ENCODE results near the gene WIPF3.

Gene WIPF3

GRCh38 chr7:29826904-29827303 lies 20.6 kb downstream of the WIPF3 start:
- Histone ChIP-seq H3K23ac (ENCODE audit: low read length) (no peak overlapping the region), H3K27ac (ENCODE audit: low read depth, low read length) (no peak overlapping the region), H4K12ac (ENCODE audit: low read depth, low read length) (no peak overlapping the region), H2BK5ac (ENCODE audit: low read depth, low read length, poor library complexity) (no peak overlapping the region), H3K14ac (ENCODE audit: low read length) (no peak overlapping the region), H3K4me3 (ENCODE audit: low read depth, low read length) (no peak overlapping the region), H2BK12ac (ENCODE audit: low read length) (no peak overlapping the region), H2AK5ac (ENCODE audit: low read length) (no peak overlapping the region), H3K4me1 (ENCODE audit: control insufficient read depth in 1 of 2, insufficient read depth in 2 of 2, low read length in 2 of 2) (no peaks in the 10 kb centered on the region), H3K36me3 (ENCODE audit: control insufficient read depth in 1 of 2, insufficient read depth in 2 of 2, low read length in 2 of 2) (no peaks in the 10 kb centered on the region), H3K79me1 (ENCODE audit: low read length) (no peaks in the 10 kb centered on the region), H3K27me3 (ENCODE audit: insufficient read depth, low read length) (no peaks in the 10 kb centered on the region), H3K9ac (ENCODE audit: low read length) (no peak overlapping the region), H3K79me2 (ENCODE audit: control insufficient read depth, insufficient read depth, low read length, poor library complexity) (no peaks in the 10 kb centered on the region), H3K9me3 (ENCODE audit: insufficient read depth, low read depth, low read length) (peaks cover 2% of the 10 kb centered on the region), H4K91ac (ENCODE audit: low read depth, low read length) (no peak overlapping the region), H4K8ac (ENCODE audit: low read depth, low read length) (no peak overlapping the region), H2BK120ac (ENCODE audit: insufficient read depth, low read length, poor library complexity) (no peak overlapping the region), H3K18ac (ENCODE audit: low read length) (no peak overlapping the region), H3K4ac (ENCODE audit: low read depth, low read length) (no peak overlapping the region), H3K4me2 (ENCODE audit: low read length) (no peak overlapping the region), H2AFZ (ENCODE audit: insufficient read depth, low read length, poor library complexity) (no peak overlapping the region)
- DNase-seq = no peak

GRCh38 chr7:29831705-29832104 lies 25.4 kb downstream of the WIPF3 start:
- Histone ChIP-seq H3K4me3 (ENCODE audit: low read depth, low read length) (no peak overlapping the region), H3K27ac (ENCODE audit: low read depth, low read length) (no peak overlapping the region), H2AFZ (ENCODE audit: insufficient read depth, low read length, poor library complexity) (no peak overlapping the region), H2BK5ac (ENCODE audit: low read depth, low read length, poor library complexity) (no peak overlapping the region), H3K9ac (ENCODE audit: low read length) (no peak overlapping the region), H4K8ac (ENCODE audit: low read depth, low read length) (no peak overlapping the region), H4K91ac (ENCODE audit: low read depth, low read length) (no peak overlapping the region), H2AK5ac (ENCODE audit: low read length) (no peak overlapping the region), H4K12ac (ENCODE audit: low read depth, low read length) (no peak overlapping the region), H3K79me2 (ENCODE audit: control insufficient read depth, insufficient read depth, low read length, poor library complexity) (no peaks in the 10 kb centered on the region), H3K9me3 (ENCODE audit: insufficient read depth, low read depth, low read length) (peaks cover 2% of the 10 kb centered on the region), H3K36me3 (ENCODE audit: control insufficient read depth in 1 of 2, insufficient read depth in 2 of 2, low read length in 2 of 2) (no peaks in the 10 kb centered on the region), H3K4me1 (ENCODE audit: control insufficient read depth in 1 of 2, insufficient read depth in 2 of 2, low read length in 2 of 2) (no peaks in the 10 kb centered on the region), H3K4ac (ENCODE audit: low read depth, low read length) (no peak overlapping the region), H3K23ac (ENCODE audit: low read length) (no peak overlapping the region), H3K79me1 (ENCODE audit: low read length) (no peaks in the 10 kb centered on the region), H3K14ac (ENCODE audit: low read length) (no peak overlapping the region), H2BK12ac (ENCODE audit: low read length) (no peak overlapping the region), H2BK120ac (ENCODE audit: insufficient read depth, low read length, poor library complexity) (no peak overlapping the region), H3K18ac (ENCODE audit: low read length) (no peak overlapping the region), H3K4me2 (ENCODE audit: low read length) (no peak overlapping the region), H3K27me3 (ENCODE audit: insufficient read depth, low read length) (no peaks in the 10 kb centered on the region)
- no CpG with 5 or more reads among the region's 6 CpGs for WGBS (ENCODE audit: extremely low coverage, insufficient coverage, insufficient read length)
- no peak for DNase-seq

- H3K79me2 ChIP-seq (ENCODE audit: control insufficient read depth, insufficient read depth, low read length, poor library complexity) = no peaks in the 10 kb centered on the region
- H4K8ac ChIP-seq (ENCODE audit: low read depth, low read length) = no peak overlapping the region
- H3K4me2 ChIP-seq (ENCODE audit: low read length) = no peak overlapping the region
- H4K91ac ChIP-seq (ENCODE audit: low read depth, low read length) = no peak overlapping the region
- H2AK5ac ChIP-seq (ENCODE audit: low read length) = no peak overlapping the region
- no peak overlapping the region for H2BK120ac ChIP-seq (ENCODE audit: insufficient read depth, low read length, poor library complexity)
- no peak overlapping the region for H2BK12ac ChIP-seq (ENCODE audit: low read length)
- H3K4me3 ChIP-seq (ENCODE audit: low read depth, low read length) = no peak overlapping the region
- WGBS (ENCODE audit: extremely low coverage, insufficient coverage, insufficient read length) = no CpG with 5 or more reads among the region's 2 CpGs
- H3K9ac ChIP-seq (ENCODE audit: low read length) = no peak overlapping the region
- H3K27me3 ChIP-seq (ENCODE audit: insufficient read depth, low read length) = no peaks in the 10 kb centered on the region
- H3K4me1 ChIP-seq (ENCODE audit: control insufficient read depth in 1 of 2, insufficient read depth in 2 of 2, low read length in 2 of 2) = no peaks in the 10 kb centered on the region
- no peaks in the 10 kb centered on the region for H3K79me1 ChIP-seq (ENCODE audit: low read length)
- no peak overlapping the region for H2AFZ ChIP-seq (ENCODE audit: insufficient read depth, low read length, poor library complexity)
- no peak overlapping the region for H4K12ac ChIP-seq (ENCODE audit: low read depth, low read length)
- no peak overlapping the region for H3K27ac ChIP-seq (ENCODE audit: low read depth, low read length)
- H3K23ac ChIP-seq (ENCODE audit: low read length) = no peak overlapping the region
- DNase-seq = no peak
- H3K9me3 ChIP-seq (ENCODE audit: insufficient read depth, low read depth, low read length) = peaks cover 2% of the 10 kb centered on the region
- H3K18ac ChIP-seq (ENCODE audit: low read length) = no peak overlapping the region
- no peak overlapping the region for H3K14ac ChIP-seq (ENCODE audit: low read length)
- no peak overlapping the region for H3K4ac ChIP-seq (ENCODE audit: low read depth, low read length)
- H2BK5ac ChIP-seq (ENCODE audit: low read depth, low read length, poor library complexity) = no peak overlapping the region
- no peaks in the 10 kb centered on the region for H3K36me3 ChIP-seq (ENCODE audit: control insufficient read depth in 1 of 2, insufficient read depth in 2 of 2, low read length in 2 of 2)
These were observed 27.6 kb downstream of the WIPF3 start for GRCh38 chr7:29833929-29834328.

GRCh38 chr7:29835718-29836117 lies 29.4 kb downstream of the WIPF3 start:
- Histone ChIP-seq H3K36me3 (ENCODE audit: control insufficient read depth in 1 of 2, insufficient read depth in 2 of 2, low read length in 2 of 2) (no peaks in the 10 kb centered on the region), H3K9me3 (ENCODE audit: insufficient read depth, low read depth, low read length) (peaks cover 2% of the 10 kb centered on the region), H4K12ac (ENCODE audit: low read depth, low read length) (no peak overlapping the region), H4K91ac (ENCODE audit: low read depth, low read length) (no peak overlapping the region), H3K79me1 (ENCODE audit: low read length) (no peaks in the 10 kb centered on the region), H2BK12ac (ENCODE audit: low read length) (no peak overlapping the region), H3K4ac (ENCODE audit: low read depth, low read length) (no peak overlapping the region), H3K23ac (ENCODE audit: low read length) (no peak overlapping the region), H3K4me3 (ENCODE audit: low read depth, low read length) (no peak overlapping the region), H3K9ac (ENCODE audit: low read length) (no peak overlapping the region), H2AK5ac (ENCODE audit: low read length) (no peak overlapping the region), H3K4me1 (ENCODE audit: control insufficient read depth in 1 of 2, insufficient read depth in 2 of 2, low read length in 2 of 2) (no peaks in the 10 kb centered on the region), H2BK120ac (ENCODE audit: insufficient read depth, low read length, poor library complexity) (no peak overlapping the region), H3K18ac (ENCODE audit: low read length) (no peak overlapping the region), H3K4me2 (ENCODE audit: low read length) (no peak overlapping the region), H2BK5ac (ENCODE audit: low read depth, low read length, poor library complexity) (no peak overlapping the region), H3K79me2 (ENCODE audit: control insufficient read depth, insufficient read depth, low read length, poor library complexity) (no peaks in the 10 kb centered on the region), H3K27ac (ENCODE audit: low read depth, low read length) (no peak overlapping the region), H2AFZ (ENCODE audit: insufficient read depth, low read length, poor library complexity) (no peak overlapping the region), H3K14ac (ENCODE audit: low read length) (no peak overlapping the region), H3K27me3 (ENCODE audit: insufficient read depth, low read length) (no peaks in the 10 kb centered on the region), H4K8ac (ENCODE audit: low read depth, low read length) (no peak overlapping the region)
- no peak for DNase-seq
- WGBS (ENCODE audit: extremely low coverage, insufficient coverage, insufficient read length) = no CpG with 5 or more reads among the region's 12 CpGs
